Nephron (organoid): ENCODE data around the gene ID3.
"Not testable (repeated sequence)": the region's sequence is repeated elsewhere in the genome, so short reads cannot be mapped to it uniquely, and the experiment has no call there.

ENCODE experiments used
- H3K27ac Mint-ChIP-seq, 3 experiments: 2 replicates each; pipeline ENCODE4 v1.8.0; 2020; ENCODE audit warnings: mixed read lengths in 3 of 3, mild to moderate bottlenecking in 2 of 3, moderate library complexity in 1 of 3
- H3K27me3 Mint-ChIP-seq: 2 replicates; pipeline ENCODE4 v1.8.0; 2021; ENCODE audit warnings: low read depth, mild to moderate bottlenecking, moderate library complexity, mixed read lengths
- H3K36me3 Mint-ChIP-seq: 2 replicates; pipeline ENCODE4 v1.8.0; 2020; ENCODE audit warnings: low read depth, mixed read lengths
- H3K4me1 Mint-ChIP-seq: 2 replicates; pipeline ENCODE4 v1.8.0; 2020; ENCODE audit warnings: mixed read lengths
- H3K4me3 Mint-ChIP-seq, 3 experiments: 2 replicates each; pipeline ENCODE4 v1.8.0; 2020; ENCODE audit warnings: mild to moderate bottlenecking in 3 of 3, mixed read lengths in 3 of 3, moderate library complexity in 2 of 3
- H3K9me3 Mint-ChIP-seq: 2 replicates; pipeline ENCODE4 v1.8.0; 2020; ENCODE audit warnings: mixed read lengths
- CTCF ChIP-seq, 3 experiments: fragments of 200-600 bp; sonication (generic); IDR thresholded peaks; one replicate each; pipeline ENCODE4 v1.5.0; 2021; ENCODE audit warnings: antibody characterized with exemption in 3 of 3; ENCODE audit not compliant: unreplicated experiment in 3 of 3

ID3 gene

GRCh38 chr1:23590058-23590783 lies 30.9 kb upstream of the ID3 start:
- Mint-ChIP-seq H3K36me3 (no peaks in the 10 kb centered on the region), H3K4me1 (peaks cover 52% of the 10 kb centered on the region), H3K4me3 (peak overlapping the region in 1 of 3 experiments; percentile 5), H3K27me3 (peaks cover 12% of the 10 kb centered on the region), H3K27ac (peak overlapping the region; percentile 14 to 59 (median 19)), H3K9me3 (no peaks in the 10 kb centered on the region)
- TF ChIP-seq CTCF (IDR thresholded peaks at IDR 0.05; ENCODE audit: unreplicated experiment in 3 of 3): no peak

GRCh38 chr1:23589585-23589986 lies 30.3 kb upstream of the ID3 start:
- peaks cover 47% of the 10 kb centered on the region for H3K4me1 Mint-ChIP-seq
- peak overlapping the region; percentile 19 to 59 (median 40) for H3K27ac Mint-ChIP-seq
- no peak for TF ChIP-seq CTCF (IDR thresholded peaks at IDR 0.05; ENCODE audit: unreplicated experiment in 3 of 3)
- H3K27me3 Mint-ChIP-seq: peaks cover 12% of the 10 kb centered on the region
- no peaks in the 10 kb centered on the region for H3K9me3 Mint-ChIP-seq
- no peak overlapping the region for H3K4me3 Mint-ChIP-seq
- no peaks in the 10 kb centered on the region for H3K36me3 Mint-ChIP-seq

- H3K27ac Mint-ChIP-seq: peak overlapping the region; percentile 29 to 59 (median 37)
- peaks cover 45% of the 10 kb centered on the region for H3K4me1 Mint-ChIP-seq
- H3K4me3 Mint-ChIP-seq: no peak overlapping the region
- no peaks in the 10 kb centered on the region for H3K36me3 Mint-ChIP-seq
- no peaks in the 10 kb centered on the region for H3K9me3 Mint-ChIP-seq
- no peak for TF ChIP-seq CTCF (IDR thresholded peaks at IDR 0.05; ENCODE audit: unreplicated experiment in 3 of 3)
- peaks cover 12% of the 10 kb centered on the region for H3K27me3 Mint-ChIP-seq
These were observed 29.6 kb upstream of the ID3 start for GRCh38 chr1:23588749-23589548.

- H3K4me3 Mint-ChIP-seq: no peak overlapping the region
- H3K27me3 Mint-ChIP-seq: peaks cover 15% of the 10 kb centered on the region
- H3K36me3 Mint-ChIP-seq: no peaks in the 10 kb centered on the region
- H3K9me3 Mint-ChIP-seq: no peaks in the 10 kb centered on the region
- peak overlapping the region in 2 of 3 experiments; percentile 15 to 52 for H3K27ac Mint-ChIP-seq
- no peak for TF ChIP-seq CTCF (IDR thresholded peaks at IDR 0.05; ENCODE audit: unreplicated experiment in 3 of 3)
- peaks cover 34% of the 10 kb centered on the region for H3K4me1 Mint-ChIP-seq
These were observed 26.2 kb upstream of the ID3 start for GRCh38 chr1:23585321-23586022.

GRCh38 chr1:23583727-23584126 lies 24.4 kb upstream of the ID3 start:
- H3K9me3 Mint-ChIP-seq, H3K27ac Mint-ChIP-seq, H3K4me3 Mint-ChIP-seq, H3K36me3 Mint-ChIP-seq: not testable (repeated sequence)
- peaks cover 22% of the 10 kb centered on the region for H3K4me1 Mint-ChIP-seq
- peaks cover 15% of the 10 kb centered on the region for H3K27me3 Mint-ChIP-seq

GRCh38 chr1:23582820-23583219 lies 23.5 kb upstream of the ID3 start:
- TF ChIP-seq CTCF (IDR thresholded peaks at IDR 0.05; ENCODE audit: unreplicated experiment in 3 of 3): no peak
- Mint-ChIP-seq H3K27ac (no peak overlapping the region), H3K27me3 (peaks cover 13% of the 10 kb centered on the region), H3K9me3 (no peaks in the 10 kb centered on the region), H3K36me3 (no peaks in the 10 kb centered on the region), H3K4me1 (peaks cover 24% of the 10 kb centered on the region), H3K4me3 (no peak overlapping the region)
